Adrenal gland (tissue), 12 donors: Measurements from ENCODE around the gene SLC9A9. TPM values are rescaled to one million over a fixed set of nuclear protein-coding genes. Genes with fewer than 3 reads are reported as not detected.
"Not testable (repeated sequence)": the region's sequence is repeated elsewhere in the genome, so short reads cannot be mapped to it uniquely, and the experiment has no call there.

Source experiments
- DNase-seq, 7 donors: peaks; one replicate each; pipeline ENCODE4 v3.0.0-alpha.2; 2019 to 2020
- H3K27ac ChIP-seq, 5 donors: fragments of 200-600 bp; sonication (generic) in 4 of 5; 1 replicate in 3 of 5; 2 replicates in 2 of 5; pipeline versions ENCODE4 v1.5.1 to v1.8.0; 2016 to 2020; ENCODE audit warnings: mild to moderate bottlenecking in 1 of 5
- H3K27me3 ChIP-seq: fragments of 200-600 bp; 2 replicates; pipeline ENCODE4 v1.8.0; 2021
- H3K36me3 ChIP-seq, 2 donors: fragments of 200-600 bp; replicated peaks in 1 of 2; 1 replicate in 1 of 2; 2 replicates in 1 of 2; pipeline versions ENCODE4 v1.5.1 to v1.8.0; 2018 to 2022
- H3K4me1 ChIP-seq, 2 donors: fragments of 200-600 bp; replicated peaks in 1 of 2; 1 replicate in 1 of 2; 2 replicates in 1 of 2; pipeline versions ENCODE4 v1.5.1 to v1.8.0; 2018 to 2021
- H3K4me3 ChIP-seq, 4 donors: fragments of 200-600 bp; sonication (generic) in 3 of 4; one replicate each; pipeline ENCODE4 v1.5.1; 2016 to 2018
- H3K9me3 ChIP-seq, 3 donors: fragments of 200-600 bp; sonication (generic) in 1 of 3; replicated peaks in 1 of 3; 1 replicate in 2 of 3; 2 replicates in 1 of 3; pipeline versions ENCODE4 v1.5.1 to v1.8.0; 2016 to 2021
- CTCF ChIP-seq, 6 experiments: fragments of 450-650 bp in 4 of 6; fragments of 200-600 bp in 2 of 6; sonication (generic) in 1 of 6; IDR thresholded peaks; 1 replicate in 5 of 6; 2 replicates in 1 of 6; pipeline versions ENCODE4 v1.5.1 to v1.8.0; 2016 to 2021; ENCODE audit warnings: antibody characterized with exemption in 6 of 6, mild to moderate bottlenecking in 2 of 6, moderate library complexity in 1 of 6
- POLR2A ChIP-seq, 2 donors: fragments of 450-650 bp; IDR thresholded peaks; one replicate each; pipeline ENCODE4 v1.6.1; 2017; ENCODE audit warnings: antibody characterized with exemption in 2 of 2, mild to moderate bottlenecking in 2 of 2, moderate library complexity in 1 of 2
- WGBS, 4 donors: extraction: QIAGEN DNeasy Blood & Tissue Kit in 2 of 4; methylation state at CpG; one replicate each; pipeline versions ENCODE4 v1.1.5 to v1.1.7; 2013 to 2017; 5-methylcytosine and 5-hydroxymethylcytosine counted together
- intact Hi-C, 2 donors: fragments of 100-400 bp; cut with DNase I; formaldehyde crosslinking; loops; one replicate each; pipeline versions ENCODE4 v1.14.1 to v1.15.0; 2022 to 2023
- polyA plus RNA-seq, 3 donors: library from polyadenylated mRNA; stranded (reverse); fragments of 200-250 nt in 2 of 3; fragments of 350-450 nt in 1 of 3; fragmentation: Illumina TruSeq in 1 of 3; extraction: RNeasy Lipid Tissue Mini Kit (QIAGEN cat#74804) in 1 of 3; gene quantifications; one replicate each; pipeline ENCODE4 v1.2.3, GENCODE V29; 2013 to 2014
- total RNA-seq, 9 donors: library from RNA; depleted of rRNA in 4 of 9; stranded (reverse); fragments of >200 nt in 4 of 9; fragments of 120-200 nt in 1 of 9; fragmentation: NEBNext Ultra II Directional in 1 of 9; extraction: Animal tissue kit (Norgen Biotek cat#: 25700) in 1 of 9; gene quantifications; one replicate each; pipeline versions ENCODE4 v1.1.0 to v1.2.4, GENCODE V29; 2013 to 2023
- donor health status: healthy with polysubstance abuse.
- donor health status: Bipolar disorder and iron deficiency.
- donor health status: DM: yes; HTN: yes; CAD: no.
- donor health status: DM: no; HTN: no; CAD: no.
- donor health status: DM: no; HTN: no; CAD: no.
- donor health status: DM: yes; HTN: yes; CAD: no.

SLC9A9 gene
- total and polyA plus RNA-seq, 12 donors, result 4.2 to 23.7 (median 13.5) TPM

DNA sequence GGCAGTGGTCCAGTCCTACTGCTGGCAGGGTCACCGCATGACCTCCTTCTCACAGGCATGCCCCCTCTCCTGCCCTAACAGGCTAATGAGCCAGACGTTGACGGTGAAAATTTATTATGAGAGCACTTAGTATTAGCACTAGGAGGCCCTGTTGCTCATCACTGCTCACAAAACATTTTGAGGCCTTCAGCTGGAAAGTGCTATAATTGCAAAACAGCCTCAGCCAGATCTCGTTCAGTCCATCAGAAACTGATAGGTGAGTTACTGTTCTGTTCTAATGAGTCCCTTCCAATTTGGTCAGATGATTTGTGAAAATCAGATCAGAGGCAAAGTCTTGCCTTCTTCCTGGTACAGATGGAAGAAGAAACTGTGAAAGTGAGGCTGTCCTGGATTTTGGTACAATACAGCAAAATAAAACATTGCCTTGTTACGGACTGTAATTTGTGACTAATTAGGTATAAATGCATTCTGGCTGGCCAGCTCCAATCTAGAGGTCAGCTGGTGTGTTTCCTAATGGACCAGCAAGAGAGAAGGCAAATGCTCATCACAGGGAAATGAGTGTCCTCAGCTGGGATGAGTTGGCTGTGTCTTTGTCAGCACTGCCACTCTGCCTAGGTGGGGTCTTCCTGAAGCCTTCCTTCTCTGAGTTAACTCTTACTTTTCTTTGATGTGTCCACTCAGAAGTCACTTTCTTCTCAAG lies 411.9 kb downstream of the SLC9A9 start:
- Histone ChIP-seq H3K4me3 (no peak overlapping the region), H3K27ac (no peak overlapping the region), H3K9me3 (no peaks in the 10 kb centered on the region), H3K36me3 (no peaks in the 10 kb centered on the region), H3K4me1 (peaks cover 8 to 9% of the 10 kb centered on the region in 2 donors), H3K27me3 (no peaks in the 10 kb centered on the region)
- WGBS, 4 donors, result 83 to 87% (median 85%) methylated on average over 5 of the region's 5 CpGs
- intact Hi-C loops, result no loop called here
- DNase-seq, result no peak
- TF ChIP-seq CTCF (IDR thresholded peaks at IDR 0.05), result no peak
- TF ChIP-seq POLR2A (IDR thresholded peaks at IDR 0.05), result no peak

- intact Hi-C loops, result no loop called here
- 76 to 79% (median 78%) methylated on average over 4 of the region's 4 CpGs for WGBS, 4 donors
- H3K4me3 ChIP-seq, result no peak overlapping the region
- TF ChIP-seq POLR2A (IDR thresholded peaks at IDR 0.05), result no peak
- TF ChIP-seq CTCF (IDR thresholded peaks at IDR 0.05), result peak in 2 of 6 experiments; percentile 21 to 25
- H3K4me1 ChIP-seq, result peaks cover 8 to 9% of the 10 kb centered on the region in 2 donors
- no peak overlapping the region for H3K27ac ChIP-seq
- no peaks in the 10 kb centered on the region for H3K9me3 ChIP-seq
- H3K36me3 ChIP-seq, result no peaks in the 10 kb centered on the region
- no peaks in the 10 kb centered on the region for H3K27me3 ChIP-seq
- no peak for DNase-seq
Observed at GRCh38 chr3:143433787-143434378, 414.4 kb downstream of the SLC9A9 start.

GRCh38 chr3:143431298-143431697 lies 417.0 kb downstream of the SLC9A9 start:
- H3K27me3 ChIP-seq, H3K9me3 ChIP-seq, H3K4me1 ChIP-seq, intact Hi-C loops, H3K27ac ChIP-seq, H3K36me3 ChIP-seq, H3K4me3 ChIP-seq: not testable (repeated sequence)
- peak in 1 of 7 donors; percentile 18 for DNase-seq
- WGBS, 4 donors, result 85 to 96% (median 92%) methylated on average over 7 of the region's 7 CpGs

- 80 to 100% (median 100%) methylated on average over 1 of the region's 1 CpG for WGBS, 4 donors
- Histone ChIP-seq H3K36me3 (no peaks in the 10 kb centered on the region), H3K27ac (no peak overlapping the region), H3K4me3 (no peak overlapping the region), H3K4me1 (peaks cover 8 to 9% of the 10 kb centered on the region in 2 donors), H3K27me3 (no peaks in the 10 kb centered on the region), H3K9me3 (no peaks in the 10 kb centered on the region)
- intact Hi-C loops, result no loop called here
- DNase-seq, result no peak
- TF ChIP-seq CTCF (IDR thresholded peaks at IDR 0.05) (no peak), POLR2A (IDR thresholded peaks at IDR 0.05) (no peak)
Observed at GRCh38 chr3:143430568-143430967, 417.7 kb downstream of the SLC9A9 start.
